WTC11 (cell line): Measurements from ENCODE around the gene SEMA5B. TPM values are rescaled to one million over a fixed set of nuclear protein-coding genes. Genes with fewer than 3 reads are reported as not detected.

ENCODE experiments used
- ATAC-seq: fragments of 200-7000 bp; cut with Tn5 transposase; 2 replicates; pipeline ENCODE4 v1.10.0; 2021; ENCODE audit warnings: mild to moderate bottlenecking, moderate library complexity
- CTCF ChIA-PET: fragments of 300-600 bp; sonication (Branson Sonifier 250); formaldehyde crosslinking; loops from one replicate; lab custom pipeline; 2021; ENCODE audit warnings: antibody characterized with exemption; lab: Charles Lee
- POLR2A ChIA-PET: fragments of 350-600 bp; sonication (Branson Sonifier 250); formaldehyde crosslinking; loops from one replicate; lab custom pipeline; 2021; ENCODE audit warnings: antibody characterized with exemption; lab: Charles Lee
- DNase-seq: peaks from one replicate; pipeline ENCODE4 v3.0.0; 2021; ENCODE audit warnings: low spot score
- H3K27ac Mint-ChIP-seq: 2 replicates; pipeline ENCODE4 v1.8.0; 2021; ENCODE audit warnings: mixed read lengths
- H3K27me3 Mint-ChIP-seq: 2 replicates; pipeline ENCODE4 v1.8.0; 2021; ENCODE audit warnings: low read depth, mild to moderate bottlenecking, moderate library complexity, mixed read lengths
- H3K36me3 Mint-ChIP-seq: 2 replicates; pipeline ENCODE4 v1.8.0; 2021; ENCODE audit warnings: mixed read lengths
- H3K4me1 Mint-ChIP-seq: 2 replicates; pipeline ENCODE4 v1.8.0; 2022; ENCODE audit warnings: mixed read lengths
- H3K4me3 Mint-ChIP-seq: 2 replicates; pipeline ENCODE4 v1.8.0; 2021; ENCODE audit warnings: mild to moderate bottlenecking, moderate library complexity, mixed read lengths
- H3K9me3 Mint-ChIP-seq: 2 replicates; pipeline ENCODE4 v1.8.0; 2021; ENCODE audit warnings: mixed read lengths
- ATF1 ChIP-seq: sonication (generic); formaldehyde crosslinking; IDR thresholded peaks from 2 replicates; pipeline ENCODE4 v1.8.1; 2023; ENCODE audit warnings: mild to moderate bottlenecking, moderate library complexity, missing genetic modification reagents
- FOXJ3 ChIP-seq: sonication (generic); formaldehyde crosslinking; IDR thresholded peaks from 2 replicates; pipeline ENCODE4 v1.9.0; 2021; ENCODE audit warnings: missing genetic modification reagents, mild to moderate bottlenecking, borderline replicate concordance
- KAT7 ChIP-seq: sonication (generic); formaldehyde crosslinking; IDR thresholded peaks from 2 replicates; pipeline ENCODE4 v1.8.1; 2023; ENCODE audit warnings: missing genetic modification reagents, mild to moderate bottlenecking, borderline replicate concordance
- NFE2L1 ChIP-seq: sonication (generic); formaldehyde crosslinking; IDR thresholded peaks from 2 replicates; pipeline ENCODE4 v1.8.1; 2023; ENCODE audit warnings: missing genetic modification reagents
- NFYB ChIP-seq: sonication (generic); formaldehyde crosslinking; conservative IDR thresholded peaks from 2 replicates; pipeline ENCODE4 v1.8.0; 2022; ENCODE audit warnings: low read depth, missing genetic modification reagents
- NR1H2 ChIP-seq: sonication (generic); formaldehyde crosslinking; IDR thresholded peaks from 2 replicates; pipeline ENCODE4 v1.9.0; 2021; ENCODE audit warnings: mild to moderate bottlenecking, moderate library complexity, missing genetic modification reagents
- NR2C2 ChIP-seq: sonication (generic); formaldehyde crosslinking; IDR thresholded peaks from 2 replicates; pipeline ENCODE4 v1.8.0; 2022; ENCODE audit warnings: mild to moderate bottlenecking, missing genetic modification reagents
- PRDM15 ChIP-seq: sonication (generic); formaldehyde crosslinking; IDR thresholded peaks from 2 replicates; pipeline ENCODE4 v1.8.0; 2022; ENCODE audit warnings: missing genetic modification reagents
- PREB ChIP-seq: sonication (generic); formaldehyde crosslinking; IDR thresholded peaks from 2 replicates; pipeline ENCODE4 v1.8.1; 2022; ENCODE audit warnings: mild to moderate bottlenecking, missing genetic modification reagents, moderate library complexity, borderline replicate concordance
- RORB ChIP-seq: fragments of 250-450 bp; sonication (Bioruptor Pico); IDR thresholded peaks from 2 replicates; pipeline ENCODE4 v1.9.0; 2021; ENCODE audit warnings: mild to moderate bottlenecking
- SOX15 ChIP-seq: fragments of 250-450 bp; sonication (Bioruptor Pico); IDR thresholded peaks from 2 replicates; pipeline ENCODE4 v1.9.0; 2021; ENCODE audit warnings: mild to moderate bottlenecking
- TP53 ChIP-seq: sonication (generic); formaldehyde crosslinking; IDR thresholded peaks from 2 replicates; pipeline ENCODE4 v1.8.1; 2023; ENCODE audit warnings: mild to moderate bottlenecking, missing genetic modification reagents
- ZNF121 ChIP-seq: sonication (generic); formaldehyde crosslinking; IDR thresholded peaks from 2 replicates; pipeline ENCODE4 v1.8.0; 2023; ENCODE audit warnings: missing genetic modification reagents
- ZNF138 ChIP-seq: sonication (generic); formaldehyde crosslinking; conservative IDR thresholded peaks from 2 replicates; pipeline ENCODE4 v1.8.1; 2022; ENCODE audit warnings: mild to moderate bottlenecking, moderate library complexity, missing genetic modification reagents
- ZNF232 ChIP-seq: sonication (generic); formaldehyde crosslinking; IDR thresholded peaks from 2 replicates; pipeline ENCODE4 v1.8.0; 2022; ENCODE audit warnings: mild to moderate bottlenecking, missing genetic modification reagents
- ZNF396 ChIP-seq: fragments of 250-450 bp; sonication (Bioruptor Pico); IDR thresholded peaks from 2 replicates; pipeline ENCODE4 v1.8.0; 2021; ENCODE audit warnings: mild to moderate bottlenecking, moderate library complexity, borderline replicate concordance
- ZNF423 ChIP-seq: fragments of 250-450 bp; sonication (Bioruptor Pico); IDR thresholded peaks from 2 replicates; pipeline ENCODE4 v2.1.2; 2022; ENCODE audit warnings: mild to moderate bottlenecking, moderate library complexity
- total RNA-seq: library from RNA; stranded (reverse); gene quantifications from 3 replicates; pipeline ENCODE4 v1.2.3, GENCODE V29; 2021
- TF ChIP-seq, protein P1 (sequence below): sonication (generic); formaldehyde crosslinking; IDR thresholded peaks from 2 replicates; pipeline ENCODE4 v1.8.1; 2023; ENCODE audit warnings: mild to moderate bottlenecking, missing genetic modification reagents
- TF ChIP-seq, protein P2 (sequence below): sonication (generic); formaldehyde crosslinking; IDR thresholded peaks from 2 replicates; pipeline ENCODE4 v1.8.0; 2023; ENCODE audit warnings: missing genetic modification reagents
- TF ChIP-seq, protein P3 (sequence below): fragments of 200-600 bp; IDR thresholded peaks from 2 replicates; pipeline ENCODE4 v1.8.0; 2022; ENCODE audit warnings: antibody characterized with exemption
- TF ChIP-seq, protein P4 (sequence below): fragments of 250-450 bp; sonication (Bioruptor Pico); IDR thresholded peaks from 2 replicates; pipeline ENCODE4 v1.9.0; 2021; ENCODE audit warnings: mild to moderate bottlenecking

The SEMA5B gene
- total RNA-seq, 1 experiment from 2014 or later: 20.7 TPM

DNA sequence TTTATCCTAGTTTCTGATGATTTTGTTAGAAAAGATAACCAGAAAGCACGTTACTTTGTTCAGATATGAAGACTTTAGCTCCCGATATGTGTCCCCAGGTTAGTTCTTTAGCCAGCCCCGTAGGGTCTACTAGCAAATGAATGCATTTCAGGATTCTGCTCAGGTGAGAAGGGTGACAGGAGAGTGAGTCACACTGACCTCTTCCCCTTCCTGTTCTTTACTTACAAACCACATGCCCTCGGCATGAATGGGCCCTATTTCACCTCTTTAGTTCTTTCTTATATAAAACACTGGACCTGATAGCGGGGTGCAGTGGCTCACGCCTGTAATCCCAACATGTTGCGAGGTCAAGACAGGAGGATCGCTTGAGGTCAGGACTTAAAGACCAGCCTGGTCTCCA lies 134.3 kb downstream of the SEMA5B start (continued):
- TF ChIP-seq, protein P1, sequence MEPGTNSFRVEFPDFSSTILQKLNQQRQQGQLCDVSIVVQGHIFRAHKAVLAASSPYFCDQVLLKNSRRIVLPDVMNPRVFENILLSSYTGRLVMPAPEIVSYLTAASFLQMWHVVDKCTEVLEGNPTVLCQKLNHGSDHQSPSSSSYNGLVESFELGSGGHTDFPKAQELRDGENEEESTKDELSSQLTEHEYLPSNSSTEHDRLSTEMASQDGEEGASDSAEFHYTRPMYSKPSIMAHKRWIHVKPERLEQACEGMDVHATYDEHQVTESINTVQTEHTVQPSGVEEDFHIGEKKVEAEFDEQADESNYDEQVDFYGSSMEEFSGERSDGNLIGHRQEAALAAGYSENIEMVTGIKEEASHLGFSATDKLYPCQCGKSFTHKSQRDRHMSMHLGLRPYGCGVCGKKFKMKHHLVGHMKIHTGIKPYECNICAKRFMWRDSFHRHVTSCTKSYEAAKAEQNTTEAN (CRISPR knock-in tag): no peak
- TF ChIP-seq SOX15 (no peak), ZNF121 (CRISPR knock-in tag) (no peak), FOXJ3 (no peak), RORB (no peak)
- TF ChIP-seq, all 79 proteins: peak for 0

DNA sequence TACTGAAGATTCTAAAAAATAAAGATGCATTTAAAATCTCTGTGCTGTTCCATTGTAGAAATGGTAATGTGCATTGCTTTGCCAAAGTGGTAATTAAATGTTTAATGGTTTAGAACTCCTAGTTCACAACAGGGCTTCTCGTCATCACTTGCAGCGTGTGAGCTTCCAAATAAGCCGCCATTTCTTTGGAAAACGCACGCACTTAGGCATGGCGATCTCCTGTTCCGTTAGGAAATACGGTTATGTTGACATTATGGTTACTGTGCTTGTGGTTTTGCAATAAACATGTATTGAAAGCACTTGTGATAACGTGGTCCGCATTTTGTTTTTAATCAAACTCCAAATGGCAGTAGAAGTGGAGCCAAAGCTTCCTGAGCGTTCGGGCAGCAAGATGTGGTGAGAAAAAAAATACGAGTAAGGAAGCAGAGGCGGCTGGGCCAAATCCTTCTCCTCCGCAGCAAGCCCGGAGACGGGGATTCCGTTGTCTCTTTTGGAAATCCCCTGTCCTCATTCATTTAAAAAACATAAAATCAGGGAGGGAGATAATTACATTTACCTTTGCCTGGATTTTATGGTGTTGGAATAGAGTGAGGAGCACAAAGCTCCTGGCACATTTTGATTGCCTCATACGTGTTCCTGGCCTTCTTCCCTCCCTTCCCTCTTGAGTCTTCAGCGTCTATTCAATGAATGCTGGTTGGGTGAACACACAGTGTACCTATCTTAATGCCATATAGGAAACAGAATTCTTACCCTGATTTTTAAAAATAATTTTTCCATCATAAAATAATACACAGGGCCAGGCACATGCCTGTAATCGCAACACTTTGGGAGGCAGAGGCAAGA lies 135.2 kb downstream of the SEMA5B start:
- Mint-ChIP-seq H3K27ac (no peak overlapping the region), H3K27me3 (peaks cover 8% of the 10 kb centered on the region), H3K9me3 (peaks cover 11% of the 10 kb centered on the region), H3K4me1 (peaks cover 47% of the 10 kb centered on the region), H3K36me3 (peaks cover 8% of the 10 kb centered on the region), H3K4me3 (no peak overlapping the region)
- ChIA-PET POLR2A (no interaction called here), CTCF (interaction anchor here (0.6 kb wide), 1 partner anchor 364 kb away, joined by 4 read pairs; no protein-coding TSS in a partner anchor)
- TF ChIP-seq, protein P2, sequence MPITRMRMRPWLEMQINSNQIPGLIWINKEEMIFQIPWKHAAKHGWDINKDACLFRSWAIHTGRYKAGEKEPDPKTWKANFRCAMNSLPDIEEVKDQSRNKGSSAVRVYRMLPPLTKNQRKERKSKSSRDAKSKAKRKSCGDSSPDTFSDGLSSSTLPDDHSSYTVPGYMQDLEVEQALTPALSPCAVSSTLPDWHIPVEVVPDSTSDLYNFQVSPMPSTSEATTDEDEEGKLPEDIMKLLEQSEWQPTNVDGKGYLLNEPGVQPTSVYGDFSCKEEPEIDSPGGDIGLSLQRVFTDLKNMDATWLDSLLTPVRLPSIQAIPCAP (CRISPR knock-in tag): no peak
- TF ChIP-seq ZNF396: no peak
- TF ChIP-seq KAT7 (CRISPR knock-in tag): no peak
- TF ChIP-seq PRDM15 (CRISPR knock-in tag): no peak
- TF ChIP-seq NR2C2: no peak
- TF ChIP-seq NFYB (CRISPR knock-in tag): no peak
- no peak for TF ChIP-seq NFE2L1 (CRISPR knock-in tag)
- no peak for TF ChIP-seq TP53 (CRISPR knock-in tag)
- TF ChIP-seq ZNF138: no peak
- no peak for TF ChIP-seq ZNF232 (CRISPR knock-in tag)
- TF ChIP-seq NR1H2: no peak
- TF ChIP-seq, protein P3, sequence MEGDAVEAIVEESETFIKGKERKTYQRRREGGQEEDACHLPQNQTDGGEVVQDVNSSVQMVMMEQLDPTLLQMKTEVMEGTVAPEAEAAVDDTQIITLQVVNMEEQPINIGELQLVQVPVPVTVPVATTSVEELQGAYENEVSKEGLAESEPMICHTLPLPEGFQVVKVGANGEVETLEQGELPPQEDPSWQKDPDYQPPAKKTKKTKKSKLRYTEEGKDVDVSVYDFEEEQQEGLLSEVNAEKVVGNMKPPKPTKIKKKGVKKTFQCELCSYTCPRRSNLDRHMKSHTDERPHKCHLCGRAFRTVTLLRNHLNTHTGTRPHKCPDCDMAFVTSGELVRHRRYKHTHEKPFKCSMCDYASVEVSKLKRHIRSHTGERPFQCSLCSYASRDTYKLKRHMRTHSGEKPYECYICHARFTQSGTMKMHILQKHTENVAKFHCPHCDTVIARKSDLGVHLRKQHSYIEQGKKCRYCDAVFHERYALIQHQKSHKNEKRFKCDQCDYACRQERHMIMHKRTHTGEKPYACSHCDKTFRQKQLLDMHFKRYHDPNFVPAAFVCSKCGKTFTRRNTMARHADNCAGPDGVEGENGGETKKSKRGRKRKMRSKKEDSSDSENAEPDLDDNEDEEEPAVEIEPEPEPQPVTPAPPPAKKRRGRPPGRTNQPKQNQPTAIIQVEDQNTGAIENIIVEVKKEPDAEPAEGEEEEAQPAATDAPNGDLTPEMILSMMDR: no peak
- no peak for TF ChIP-seq ATF1 (CRISPR knock-in tag)
- TF ChIP-seq PREB (CRISPR knock-in tag): no peak
- TF ChIP-seq, protein P1 (CRISPR knock-in tag): no peak
- TF ChIP-seq, protein P4, sequence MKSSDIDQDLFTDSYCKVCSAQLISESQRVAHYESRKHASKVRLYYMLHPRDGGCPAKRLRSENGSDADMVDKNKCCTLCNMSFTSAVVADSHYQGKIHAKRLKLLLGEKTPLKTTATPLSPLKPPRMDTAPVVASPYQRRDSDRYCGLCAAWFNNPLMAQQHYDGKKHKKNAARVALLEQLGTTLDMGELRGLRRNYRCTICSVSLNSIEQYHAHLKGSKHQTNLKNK (CRISPR knock-in tag): no peak
- TF ChIP-seq ZNF423 (CRISPR knock-in tag): no peak
- ATAC-seq (no peak), DNase-seq (no peak)
